SK-N-MC (cell line): ENCODE results near the gene FCSK.

Experiments
- EZH2 ChIP-seq: fragments of 200-600 bp; sonication (generic); IDR thresholded peaks from one replicate; pipeline ENCODE4 v1.6.1; 2017; ENCODE audit warnings: antibody characterized with exemption
- FOXP2 ChIP-seq: optimal IDR thresholded peaks from 2 replicates; pipeline ENCODE3; 2011; ENCODE audit warnings: mild to moderate bottlenecking, moderate library complexity; ENCODE audit not compliant: insufficient read depth; ENCODE audit errors: extremely low read length, control extremely low read depth
- POLR2AphosphoS5 ChIP-seq: IDR thresholded peaks from 2 replicates; pipeline ENCODE4 v1.6.1; 2012; ENCODE audit warnings: mild to moderate bottlenecking, low read depth, low read length, borderline replicate concordance

- TF ChIP-seq EZH2 (no peak), POLR2AphosphoS5 (no peak), FOXP2 (no peak)
Measured at GRCh38 chr16:70432356-70432722, 22.1 kb upstream of the FCSK start.
